Measurements from ENCODE around the gene TOM1. TPM values are rescaled to one million over a fixed set of nuclear protein-coding genes. Genes with fewer than 3 reads are reported as not detected.

Gene TOM1
- total and polyA plus RNA-seq, 12 donors, result 51.1 to 72.5 (median 62.6) TPM

- ATAC-seq, result peak; percentile 84 to 93 (median 92)
- Histone ChIP-seq H3K4me3 (peak within 1 kb of the TSS in 9 of 10 donors; percentile 30 to 78 (median 60)), H3K27ac (peak within 1 kb of the TSS in 9 of 10 donors; percentile 23 to 93 (median 69)), H3K27me3 (no peaks in the 10 kb centered on the region), H3K4me1 (peaks cover 3 to 83% (median 26%) of the 10 kb centered on the region in 9 donors), H3K9me3 (no peaks in the 10 kb centered on the region), H3K36me3 (peaks cover 0 to 33% (median 0%) of the 10 kb centered on the region in 9 donors)
- peak in 6 of 9 donors; percentile 13 to 47 (median 42) for TF ChIP-seq CTCF (IDR thresholded peaks at IDR 0.05)
- peak; percentile 87 to 92 for DNase-seq
- intact Hi-C loops (cut with DNase I), result no loop called here
- WGBS, 2 donors, result 4 to 5% methylated on average over 47 of the region's 47 CpGs
Measured at GRCh38 chr22:35380537-35381423, 81.1 kb downstream of the TOM1 start, which contains the start of gene HMOX1. Gene HMOX1, plus strand, starts transcription at chr22:35381096. Its CDS starts 78 bp downstream, at chr22:35381174.

- WGBS, 2 donors, result 65 to 70% methylated on average over 5 of the region's 5 CpGs
- no peaks in the 10 kb centered on the region for H3K9me3 ChIP-seq
- H3K4me1 ChIP-seq, result peaks cover 3 to 76% (median 22%) of the 10 kb centered on the region in 9 donors
- intact Hi-C loops (cut with DNase I), result no loop called here
- ATAC-seq (no peak), DNase-seq (no peak)
- H3K4me3 ChIP-seq, result peak overlapping the region in 9 of 10 donors; percentile 30 to 78 (median 60)
- TF ChIP-seq CTCF (IDR thresholded peaks at IDR 0.05), result no peak
- H3K36me3 ChIP-seq, result peaks cover 0 to 41% (median 0%) of the 10 kb centered on the region in 9 donors
- no peaks in the 10 kb centered on the region for H3K27me3 ChIP-seq
- H3K27ac ChIP-seq, result peak overlapping the region in 9 of 10 donors; percentile 23 to 93 (median 69)
Measured at GRCh38 chr22:35381424-35382009, 81.8 kb downstream of the TOM1 start.

- Histone ChIP-seq H3K4me3 (peak overlapping the region in 1 of 10 donors; percentile 78), H3K9me3 (no peaks in the 10 kb centered on the region), H3K27ac (no peak overlapping the region), H3K4me1 (peaks cover 0 to 55% (median 10%) of the 10 kb centered on the region in 9 donors), H3K36me3 (peaks cover 0 to 62% (median 0%) of the 10 kb centered on the region in 9 donors), H3K27me3 (no peaks in the 10 kb centered on the region)
- no peak for TF ChIP-seq CTCF (IDR thresholded peaks at IDR 0.05)
- ATAC-seq (no peak), DNase-seq (no peak)
- WGBS, 2 donors, result 86 to 95% methylated on average over 3 of the region's 3 CpGs
- intact Hi-C loops (cut with DNase I), result no loop called here
Measured at GRCh38 chr22:35383679-35384071, 84.0 kb downstream of the TOM1 start.

- ATAC-seq (no peak), DNase-seq (no peak)
- Histone ChIP-seq H3K36me3 (peaks cover 0 to 67% (median 0%) of the 10 kb centered on the region in 9 donors), H3K9me3 (no peaks in the 10 kb centered on the region), H3K4me1 (peaks cover 0 to 47% (median 10%) of the 10 kb centered on the region in 9 donors), H3K4me3 (peak overlapping the region in 1 of 10 donors; percentile 78), H3K27me3 (no peaks in the 10 kb centered on the region), H3K27ac (no peak overlapping the region)
- WGBS, 2 donors, result 71% methylated on average over 4 of the region's 4 CpGs
- intact Hi-C loops (cut with DNase I), result no loop called here
- no peak for TF ChIP-seq CTCF (IDR thresholded peaks at IDR 0.05)
Measured at GRCh38 chr22:35384527-35384926, 84.8 kb downstream of the TOM1 start.
